Effector memory CD8-positive, alpha-beta T cell (primary cell): ENCODE measurements around the gene VPS35L.

Experiments used
- ATAC-seq: fragments of 150-1000 bp; cut with Tn5 transposase; replicated peaks from 2 replicates; pipeline ENCODE4 v1.10.0; 2021; ENCODE audit warnings: mild to moderate bottlenecking, moderate library complexity
- DNase-seq, 3 experiments: peaks; one replicate each; pipeline ENCODE4 v3.0.0; 2021
- H3K27ac Mint-ChIP-seq, 2 donors: one replicate each; pipeline ENCODE4 v1.8.0; 2022; ENCODE audit warnings: mild to moderate bottlenecking in 2 of 2, mixed read lengths in 2 of 2, moderate library complexity in 2 of 2
- H3K27me3 Mint-ChIP-seq, 2 donors: one replicate each; pipeline ENCODE4 v1.8.0; 2022; ENCODE audit warnings: mixed read lengths in 2 of 2
- H3K36me3 Mint-ChIP-seq: one replicate; pipeline ENCODE4 v1.8.0; 2022; ENCODE audit warnings: mild to moderate bottlenecking, moderate library complexity, mixed read lengths; ENCODE audit not compliant: insufficient read depth
- H3K4me1 Mint-ChIP-seq, 2 donors: one replicate each; pipeline ENCODE4 v1.8.0; 2022; ENCODE audit warnings: low read depth in 2 of 2, mixed read lengths in 2 of 2
- H3K4me3 Mint-ChIP-seq, 2 donors: one replicate each; pipeline ENCODE4 v1.8.0; 2022; ENCODE audit warnings: mild to moderate bottlenecking in 2 of 2, mixed read lengths in 2 of 2, moderate library complexity in 2 of 2
- H3K9me3 Mint-ChIP-seq, 2 donors: one replicate each; pipeline ENCODE4 v1.8.0; 2022; ENCODE audit warnings: mixed read lengths in 2 of 2

Gene VPS35L

DNA sequence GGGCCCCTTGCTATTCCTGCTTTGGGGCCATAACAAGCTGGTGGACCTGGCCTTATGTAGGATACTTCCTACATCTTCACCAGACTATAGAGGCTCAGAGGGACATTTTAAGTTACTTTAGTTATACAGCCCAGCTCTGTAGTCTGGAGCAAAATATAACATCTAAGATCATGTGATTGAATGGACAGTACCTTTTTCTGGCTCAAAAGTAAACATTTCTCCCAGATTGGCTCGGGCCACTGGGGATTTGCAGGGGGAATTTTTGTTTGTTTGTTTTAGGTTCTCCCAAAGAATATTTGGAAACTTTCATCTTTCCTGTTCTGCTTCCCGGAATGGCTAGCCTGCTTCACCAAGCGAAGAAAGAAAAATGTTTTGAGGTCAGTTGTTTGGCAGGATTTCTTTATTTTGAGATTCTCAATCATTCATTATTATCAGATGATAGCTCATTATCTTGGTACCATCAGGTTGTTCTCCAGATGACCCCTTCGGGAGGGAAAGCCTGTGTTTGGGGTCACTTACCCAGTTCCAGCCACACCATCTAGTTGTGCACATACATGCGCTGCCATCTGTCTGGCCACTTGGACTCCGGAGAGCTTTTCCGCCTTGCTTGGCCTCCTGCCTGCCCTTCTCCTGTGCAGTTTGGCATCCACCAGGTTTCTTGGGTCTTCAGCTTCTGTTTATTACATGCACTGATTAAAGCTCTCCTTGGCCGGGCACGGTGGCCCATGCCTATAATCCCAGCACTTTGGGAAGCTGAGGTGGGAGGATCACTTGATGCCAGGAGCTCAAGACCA lies 179.8 kb downstream of the VPS35L start:
- H3K36me3 Mint-ChIP-seq, result peaks cover 6% of the 10 kb centered on the region
- no peaks in the 10 kb centered on the region for H3K4me1 Mint-ChIP-seq

DNA sequence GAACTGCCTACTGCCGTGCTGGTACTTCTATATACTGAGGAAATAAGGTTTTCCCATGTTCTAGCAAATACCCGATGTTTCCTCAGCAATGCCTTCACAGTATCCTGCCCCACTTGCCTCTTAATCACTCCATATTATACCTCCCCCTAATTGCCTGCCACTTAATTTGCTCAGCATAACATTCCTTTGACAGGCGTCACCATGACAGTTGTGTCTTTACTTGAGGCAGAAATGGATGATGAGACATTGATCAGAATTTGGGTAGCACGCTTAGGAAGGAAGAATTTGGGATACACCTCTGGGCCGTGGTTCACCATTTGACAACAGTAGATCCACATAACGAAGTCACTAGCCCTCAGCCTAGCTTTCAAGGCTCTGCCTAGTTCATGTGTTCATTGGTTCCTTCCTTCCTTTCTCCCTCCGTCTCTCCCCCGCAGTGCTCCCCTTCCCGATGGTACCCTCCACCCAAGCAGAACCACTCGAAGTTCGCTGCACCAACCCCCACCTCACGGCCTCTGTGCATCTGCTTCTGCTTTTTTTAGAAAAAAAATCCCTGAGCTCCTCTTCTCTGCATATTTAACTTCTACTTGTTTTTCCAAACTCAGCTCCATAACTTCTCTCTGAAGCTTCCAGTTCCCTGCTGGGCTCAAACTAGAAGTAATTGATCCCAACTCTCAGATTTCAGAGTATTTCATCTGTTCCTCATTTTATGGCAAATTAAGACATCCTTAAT lies 182.0 kb downstream of the VPS35L start:
- DNase-seq, result no peak
- no peaks in the 10 kb centered on the region for H3K27me3 Mint-ChIP-seq
- H3K4me1 Mint-ChIP-seq, result no peaks in the 10 kb centered on the region
- no peaks in the 10 kb centered on the region for H3K9me3 Mint-ChIP-seq
- no peak for ATAC-seq
- H3K36me3 Mint-ChIP-seq, result peaks cover 6% of the 10 kb centered on the region
- no peak overlapping the region for H3K27ac Mint-ChIP-seq
- H3K4me3 Mint-ChIP-seq, result no peak overlapping the region

More for the DNA sequence above, 179.8 kb downstream of the VPS35L start:
- H3K27me3 Mint-ChIP-seq, result no peaks in the 10 kb centered on the region
- no peak for DNase-seq
- no peak overlapping the region for H3K4me3 Mint-ChIP-seq
- ATAC-seq, result no peak
- no peak overlapping the region for H3K27ac Mint-ChIP-seq
- H3K9me3 Mint-ChIP-seq, result no peaks in the 10 kb centered on the region

DNA sequence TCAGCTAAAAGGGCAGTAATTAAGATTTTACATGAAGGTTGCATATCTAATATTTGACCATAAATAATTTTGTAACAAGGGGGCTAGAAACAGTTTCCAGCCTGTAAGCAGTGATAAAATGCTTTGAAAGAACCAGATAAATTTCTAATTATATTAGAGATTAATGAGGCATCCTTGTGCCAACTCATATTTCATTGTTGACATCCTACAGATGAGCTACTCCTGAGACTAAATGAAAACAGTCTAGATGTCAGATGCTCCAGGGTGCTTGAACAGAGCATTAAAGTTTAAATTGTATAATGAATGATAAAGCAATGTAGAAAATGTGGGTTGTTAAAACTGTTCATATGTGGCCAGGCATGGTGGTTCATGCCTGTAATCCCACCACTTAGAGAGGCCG lies 185.9 kb downstream of the VPS35L start:
- DNase-seq (no peak), ATAC-seq (no peak)
- H3K4me3 Mint-ChIP-seq, result no peak overlapping the region
- H3K27me3 Mint-ChIP-seq, result no peaks in the 10 kb centered on the region
- H3K27ac Mint-ChIP-seq, result no peak overlapping the region
- H3K36me3 Mint-ChIP-seq, result no peaks in the 10 kb centered on the region
- no peaks in the 10 kb centered on the region for H3K9me3 Mint-ChIP-seq
- no peaks in the 10 kb centered on the region for H3K4me1 Mint-ChIP-seq

DNA sequence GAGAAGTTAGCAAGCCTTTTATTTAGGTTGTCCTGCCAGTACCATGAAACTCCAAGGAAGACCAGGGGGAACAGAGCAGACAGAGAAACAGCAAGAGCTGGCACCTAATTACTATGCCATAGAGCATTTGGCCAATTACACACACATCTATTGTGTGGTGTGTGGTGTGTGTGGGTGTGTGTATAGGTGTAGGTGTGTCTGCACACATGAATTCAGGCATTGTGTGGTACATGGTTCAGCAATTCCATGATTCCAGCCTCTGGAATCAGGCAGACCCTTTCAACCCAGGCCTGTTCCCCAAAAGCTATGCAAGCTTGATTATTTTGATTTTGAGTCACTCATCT lies 188.3 kb downstream of the VPS35L start:
- peak overlapping the region in 1 of 2 donors; percentile 46 for H3K27ac Mint-ChIP-seq
- H3K9me3 Mint-ChIP-seq, result no peaks in the 10 kb centered on the region
- no peak overlapping the region for H3K4me3 Mint-ChIP-seq
- no peaks in the 10 kb centered on the region for H3K36me3 Mint-ChIP-seq
- H3K4me1 Mint-ChIP-seq, result no peaks in the 10 kb centered on the region
- H3K27me3 Mint-ChIP-seq, result no peaks in the 10 kb centered on the region
- DNase-seq (no peak), ATAC-seq (no peak)

DNA sequence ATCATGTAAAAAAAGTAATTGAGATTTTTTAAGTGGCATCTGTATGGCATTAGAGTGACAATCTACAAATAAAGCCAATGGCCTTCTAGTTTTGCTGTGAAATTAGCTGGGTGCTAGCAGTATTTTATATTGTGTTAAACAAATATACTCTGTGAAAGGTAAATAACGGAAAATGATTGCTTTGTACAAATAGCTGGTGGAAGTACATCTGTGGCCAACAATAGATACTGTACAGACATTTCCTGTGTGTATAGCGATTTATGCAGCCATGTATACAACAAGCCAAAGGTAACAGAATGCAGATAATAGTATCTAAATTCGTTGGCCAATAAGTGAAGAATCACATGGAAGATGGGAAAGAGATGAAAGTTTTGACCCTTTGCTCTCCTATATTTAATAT lies 189.2 kb downstream of the VPS35L start:
- no peak overlapping the region for H3K27ac Mint-ChIP-seq
- no peak overlapping the region for H3K4me3 Mint-ChIP-seq
- no peaks in the 10 kb centered on the region for H3K27me3 Mint-ChIP-seq
- ATAC-seq (no peak), DNase-seq (no peak)
- no peaks in the 10 kb centered on the region for H3K9me3 Mint-ChIP-seq
- no peaks in the 10 kb centered on the region for H3K36me3 Mint-ChIP-seq
- no peaks in the 10 kb centered on the region for H3K4me1 Mint-ChIP-seq

DNA sequence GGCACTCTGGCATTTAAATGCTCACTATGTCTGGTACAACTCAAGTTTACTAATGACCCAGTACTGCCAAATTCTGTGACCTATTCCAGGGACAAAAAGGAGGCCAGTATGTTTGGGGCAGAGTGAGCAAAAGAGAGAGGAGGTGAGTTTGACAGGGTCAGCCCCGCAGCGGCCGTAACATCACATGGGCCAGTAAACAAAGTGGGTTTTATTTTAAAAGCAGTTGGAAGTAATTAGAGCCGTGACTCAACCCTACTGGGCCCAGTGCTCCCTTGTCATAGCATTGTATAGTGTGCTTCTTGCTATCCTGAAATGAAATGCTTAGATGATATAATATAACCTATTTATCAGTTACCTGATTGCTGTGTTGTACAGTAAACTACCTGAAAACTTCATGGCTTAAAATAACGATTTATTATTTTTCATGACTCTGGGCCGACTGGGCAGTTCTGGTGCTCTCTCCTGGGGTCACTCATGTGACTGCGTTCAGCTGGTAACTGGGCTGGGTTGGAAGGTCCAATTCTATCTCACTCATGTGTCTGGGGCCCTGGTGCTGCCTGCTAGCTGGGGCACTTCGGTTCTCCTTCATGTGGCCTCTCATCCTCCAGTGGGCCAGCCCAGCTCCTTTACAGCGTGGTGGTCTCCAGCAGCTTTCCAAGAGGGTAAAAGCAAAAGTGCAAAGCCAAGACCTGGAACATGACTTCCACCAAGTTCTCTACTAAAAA lies 189.9 kb downstream of the VPS35L start:
- Mint-ChIP-seq H3K4me3 (no peak overlapping the region), H3K27me3 (no peaks in the 10 kb centered on the region), H3K27ac (no peak overlapping the region), H3K4me1 (no peaks in the 10 kb centered on the region), H3K36me3 (no peaks in the 10 kb centered on the region), H3K9me3 (no peaks in the 10 kb centered on the region)
- no peak for ATAC-seq
- DNase-seq, result no peak

DNA sequence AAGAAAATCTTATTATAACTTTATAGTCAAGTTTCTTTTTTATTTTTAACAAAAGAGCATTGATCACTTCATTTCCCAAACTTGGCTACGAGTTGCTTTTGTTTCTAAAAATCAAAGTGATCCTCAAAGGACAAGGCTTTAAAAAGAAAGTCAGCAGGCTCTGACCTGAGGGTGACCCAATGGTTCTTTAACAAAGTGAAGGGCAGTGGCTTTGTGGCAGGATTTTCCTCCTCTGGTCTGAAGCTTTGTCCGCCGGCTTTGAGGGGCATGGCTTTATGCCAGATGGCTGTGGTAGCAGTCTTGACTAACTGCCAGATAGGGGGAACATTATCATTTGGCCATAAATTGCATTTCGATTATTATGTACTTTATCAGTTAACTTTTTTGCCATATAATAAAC lies 191.1 kb downstream of the VPS35L start:
- no peaks in the 10 kb centered on the region for H3K27me3 Mint-ChIP-seq
- H3K36me3 Mint-ChIP-seq, result no peaks in the 10 kb centered on the region
- no peaks in the 10 kb centered on the region for H3K4me1 Mint-ChIP-seq
- ATAC-seq, result no peak
- no peak overlapping the region for H3K27ac Mint-ChIP-seq
- no peak for DNase-seq
- H3K9me3 Mint-ChIP-seq, result no peaks in the 10 kb centered on the region
- H3K4me3 Mint-ChIP-seq, result no peak overlapping the region

DNA sequence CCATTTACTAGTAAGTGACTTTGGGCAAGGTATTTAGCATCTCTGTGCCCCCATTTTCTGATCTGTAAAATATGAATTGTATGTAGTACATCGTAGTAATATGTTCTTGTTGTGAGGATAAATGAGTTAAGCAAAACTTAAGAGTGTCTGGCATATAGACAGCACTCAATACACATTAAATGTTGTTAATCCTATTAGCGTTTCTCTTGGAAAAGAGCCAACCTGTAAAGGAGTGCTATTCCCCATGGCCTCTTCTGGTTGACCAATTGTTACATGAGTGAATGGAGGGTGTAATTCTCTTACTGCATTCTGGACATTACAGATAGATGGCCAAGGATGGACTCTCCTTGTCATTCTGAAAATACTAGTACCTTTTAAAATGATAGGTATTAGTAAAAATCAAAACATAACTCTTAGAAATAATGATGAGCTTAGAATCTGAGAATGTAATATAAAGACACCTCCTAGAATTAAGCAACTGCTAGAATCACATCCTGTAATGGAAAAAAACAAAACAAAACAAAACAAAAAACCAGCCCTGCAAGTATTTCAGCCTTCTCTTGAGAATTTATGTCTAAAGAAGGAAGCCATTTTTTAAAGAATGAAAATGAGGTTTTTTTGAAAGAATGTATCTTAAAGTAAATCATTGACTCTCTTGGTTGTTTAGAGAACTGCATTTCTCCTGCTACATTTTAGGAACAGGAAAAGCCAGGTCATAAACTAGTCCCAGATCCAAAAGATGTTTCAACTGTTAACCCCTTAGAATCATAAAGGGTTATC lies 193.1 kb downstream of the VPS35L start:
- ATAC-seq, result no peak
- Mint-ChIP-seq H3K27ac (no peak overlapping the region), H3K36me3 (no peaks in the 10 kb centered on the region), H3K4me3 (no peak overlapping the region), H3K9me3 (no peaks in the 10 kb centered on the region), H3K27me3 (no peaks in the 10 kb centered on the region), H3K4me1 (no peaks in the 10 kb centered on the region)
- DNase-seq, result no peak

DNA sequence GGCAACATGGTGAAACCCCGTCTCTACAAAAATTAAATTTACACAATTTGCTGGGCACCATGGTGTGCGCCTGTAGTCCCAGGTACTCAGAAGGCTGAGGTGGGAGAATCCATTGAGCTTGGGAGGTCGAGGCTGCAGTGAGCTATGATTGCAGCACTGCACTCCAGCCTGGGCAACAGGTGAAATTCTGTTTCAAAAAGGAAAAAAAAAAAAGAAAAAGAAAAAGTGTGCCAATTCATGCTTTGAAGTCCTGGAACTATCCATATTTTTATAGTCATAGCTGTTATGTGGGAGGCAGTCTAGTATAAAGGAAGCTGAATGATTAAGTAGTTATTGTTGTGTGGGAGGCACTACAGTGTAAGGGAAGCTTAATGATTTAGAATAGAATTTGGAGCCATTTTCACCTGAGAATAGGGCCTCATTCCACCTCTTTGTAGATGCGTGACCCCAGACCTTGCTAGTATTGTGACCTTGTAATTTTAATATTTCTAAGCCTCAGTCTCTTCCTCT lies 194.1 kb downstream of the VPS35L start:
- Mint-ChIP-seq H3K36me3 (no peaks in the 10 kb centered on the region), H3K9me3 (no peaks in the 10 kb centered on the region), H3K4me3 (no peak overlapping the region), H3K4me1 (no peaks in the 10 kb centered on the region), H3K27ac (no peak overlapping the region), H3K27me3 (no peaks in the 10 kb centered on the region)
- ATAC-seq, result no peak
- DNase-seq, result no peak
